B cell (primary cell): ENCODE measurements around the gene CCDC194. TPM values are rescaled to one million over a fixed set of nuclear protein-coding genes. Genes with fewer than 3 reads are reported as not detected.

ENCODE experiments used
- ATAC-seq: fragments of 200-7000 bp; cut with Tn5 transposase; one replicate; pipeline ENCODE4 v1.10.0; 2021; ENCODE audit warnings: low read depth, mild to moderate bottlenecking, moderate number of reproducible peaks, moderate library complexity
- CTCF ChIA-PET: fragments of 350-600 bp; sonication (Branson Sonifier 250); formaldehyde crosslinking; loops from one replicate; lab custom pipeline; 2021; ENCODE audit warnings: antibody characterized with exemption, inconsistent platforms; lab: Charles Lee
- POLR2A ChIA-PET: fragments of 350-600 bp; sonication (Branson Sonifier 250); formaldehyde crosslinking; loops from one replicate; lab custom pipeline; 2021; ENCODE audit warnings: antibody characterized with exemption; lab: Charles Lee
- DNase-seq: peaks from one replicate; pipeline ENCODE4 v3.0.0; 2013
- H2AFZ ChIP-seq: 2 replicates; pipeline ENCODE4 v1.6.1; 2012; ENCODE audit warnings: mild to moderate bottlenecking, low read depth, low read length; ENCODE audit not compliant: insufficient read depth, poor library complexity, severe bottlenecking
- H3K27ac ChIP-seq, 2 donors: 1 replicate in 1 of 2; 2 replicates in 1 of 2; pipeline ENCODE4 v1.5.1; 2012 to 2013; ENCODE audit warnings: low read length in 2 of 2, mild to moderate bottlenecking in 2 of 2, moderate library complexity in 1 of 2
- H3K27me3 ChIP-seq, 4 experiments: fragments of 200-600 bp in 1 of 4; sonication (generic) in 1 of 4; replicated peaks in 1 of 4; 1 replicate in 2 of 4; 2 replicates in 2 of 4; pipeline versions ENCODE4 v1.6.1 to v1.7.0; 2013 to 2016; ENCODE audit warnings: low read length in 3 of 4, mild to moderate bottlenecking in 2 of 4, mixed read lengths in 1 of 4, moderate library complexity in 1 of 4; ENCODE audit not compliant: insufficient read depth in 4 of 4, control insufficient read depth in 3 of 4; ENCODE audit errors: control extremely low read depth in 1 of 4
- H3K36me3 ChIP-seq, 2 experiments: replicated peaks in 1 of 2; 1 replicate in 1 of 2; 2 replicates in 1 of 2; pipeline versions ENCODE4 v1.6.1 to v1.7.1; 2013; ENCODE audit warnings: low read length in 1 of 2; ENCODE audit not compliant: insufficient read depth in 2 of 2, control insufficient read depth in 1 of 2; ENCODE audit errors: control extremely low read depth in 1 of 2, extremely low read depth in 1 of 2
- H3K4me1 ChIP-seq, 2 donors: fragments of 200-600 bp in 1 of 2; sonication (generic) in 1 of 2; 1 replicate in 1 of 2; 2 replicates in 1 of 2; pipeline versions ENCODE4 v1.5.1 to v1.6.1; 2013 to 2017; ENCODE audit warnings: low read length in 2 of 2; ENCODE audit not compliant: control insufficient read depth in 2 of 2, insufficient read depth in 2 of 2
- H3K4me2 ChIP-seq: replicated peaks from 2 replicates; pipeline ENCODE3; 2012; ENCODE audit warnings: mild to moderate bottlenecking, low read depth, low read length; ENCODE audit not compliant: poor library complexity, severe bottlenecking
- H3K4me3 ChIP-seq, 5 experiments: fragments of 200-600 bp in 1 of 5; sonication (generic) in 1 of 5; 1 replicate in 3 of 5; 2 replicates in 2 of 5; pipeline versions ENCODE4 v1.5.1 to v1.7.0; 2011 to 2016; ENCODE audit warnings: low read length in 4 of 5, mild to moderate bottlenecking in 4 of 5, low read depth in 2 of 5, control low read depth in 1 of 5, moderate library complexity in 1 of 5; ENCODE audit not compliant: insufficient read depth in 1 of 5; ENCODE audit errors: control extremely low read depth in 1 of 5, extremely low read depth in 1 of 5
- H3K79me2 ChIP-seq: fragments of 200-600 bp; sonication (generic); one replicate; pipeline ENCODE4 v1.6.0; 2016; ENCODE audit warnings: low read length; ENCODE audit not compliant: control insufficient read depth, insufficient read depth
- H3K9ac ChIP-seq: fragments of 200-600 bp; sonication (generic); 2 replicates; pipeline ENCODE4 v1.6.1; 2017; ENCODE audit warnings: mild to moderate bottlenecking, low read length, moderate library complexity
- H3K9me3 ChIP-seq, 3 donors: one replicate each; pipeline versions ENCODE4 v1.6.1 to v1.7.1; 2013; ENCODE audit warnings: low read length in 2 of 3; ENCODE audit not compliant: control insufficient read depth in 2 of 3, insufficient read depth in 1 of 3; ENCODE audit errors: control extremely low read depth in 1 of 3
- H4K20me1 ChIP-seq: 2 replicates; pipeline ENCODE4 v1.6.0; 2012; ENCODE audit warnings: mild to moderate bottlenecking, low read length; ENCODE audit not compliant: insufficient read depth, control insufficient read depth, poor library complexity, severe bottlenecking
- H3K27ac Mint-ChIP-seq: one replicate; pipeline ENCODE4 v1.8.0; 2021; ENCODE audit warnings: mixed read lengths
- H3K27me3 Mint-ChIP-seq: one replicate; pipeline ENCODE4 v1.8.0; 2021; ENCODE audit warnings: mixed read lengths
- H3K4me1 Mint-ChIP-seq: one replicate; pipeline ENCODE4 v1.8.0; 2021; ENCODE audit warnings: mixed read lengths
- H3K4me3 Mint-ChIP-seq: one replicate; pipeline ENCODE4 v1.8.0; 2021; ENCODE audit warnings: mixed read lengths
- H3K9me3 Mint-ChIP-seq: one replicate; pipeline ENCODE4 v1.8.0; 2022; ENCODE audit warnings: mixed read lengths; ENCODE audit not compliant: insufficient read depth
- EZH2 ChIP-seq: IDR thresholded peaks from 2 replicates; pipeline ENCODE4 v1.6.1; 2012; ENCODE audit warnings: borderline replicate concordance, low read depth, mild to moderate bottlenecking, moderate library complexity, low read length; ENCODE audit not compliant: insufficient read depth, poor library complexity, severe bottlenecking
- WGBS: methylation state at CpG from one replicate; pipeline ENCODE4 v1.1.5; 2013; ENCODE audit warnings: missing lambda C conversion rate; ENCODE audit not compliant: insufficient coverage; 5-methylcytosine and 5-hydroxymethylcytosine counted together
- intact Hi-C: fragments of 100-400 bp; cut with micrococcal nuclease; formaldehyde crosslinking; loops from one replicate; pipeline ENCODE4 v1.10.0; 2022
- polyA plus RNA-seq: library from polyadenylated mRNA; depleted of rRNA; stranded (reverse); fragments of >200 nt; gene quantifications from 2 replicates; pipeline ENCODE4 v1.2.3, GENCODE V29; 2012
- total RNA-seq, 2 donors: library from RNA; stranded (reverse); fragments of 120-200 nt in 1 of 2; gene quantifications; 1 replicate in 1 of 2; 2 replicates in 1 of 2; pipeline versions ENCODE4 v1.2.3 to v1.2.4, GENCODE V29; 2013 to 2022
- TF ChIP-seq, protein P1 (sequence below): fragments of 200-600 bp; IDR thresholded peaks from one replicate; pipeline ENCODE4 v1.8.0; 2022; ENCODE audit warnings: antibody characterized with exemption, mild to moderate bottlenecking

CCDC194 gene
- total and polyA plus RNA-seq, 2 donors (not counting 1 experiment from before 2014, with no cell fraction given): 1.4 to 3.4 TPM

- Histone ChIP-seq H3K4me3 (no peak overlapping the region), H3K4me1 (peaks cover 12 to 18% of the 10 kb centered on the region in 2 donors), H4K20me1 (no peaks in the 10 kb centered on the region), H3K9ac (no peak overlapping the region), H3K9me3 (no peaks in the 10 kb centered on the region), H3K79me2 (peaks cover 9% of the 10 kb centered on the region), H3K4me2 (no peak overlapping the region), H3K36me3 (no peaks in the 10 kb centered on the region), H3K27me3 (peaks cover 0 to 6% (median 0%) of the 10 kb centered on the region in 4 experiments), H3K27ac (no peak overlapping the region), H2AFZ (no peak overlapping the region)
- no peak for TF ChIP-seq EZH2
- TF ChIP-seq, protein P1, sequence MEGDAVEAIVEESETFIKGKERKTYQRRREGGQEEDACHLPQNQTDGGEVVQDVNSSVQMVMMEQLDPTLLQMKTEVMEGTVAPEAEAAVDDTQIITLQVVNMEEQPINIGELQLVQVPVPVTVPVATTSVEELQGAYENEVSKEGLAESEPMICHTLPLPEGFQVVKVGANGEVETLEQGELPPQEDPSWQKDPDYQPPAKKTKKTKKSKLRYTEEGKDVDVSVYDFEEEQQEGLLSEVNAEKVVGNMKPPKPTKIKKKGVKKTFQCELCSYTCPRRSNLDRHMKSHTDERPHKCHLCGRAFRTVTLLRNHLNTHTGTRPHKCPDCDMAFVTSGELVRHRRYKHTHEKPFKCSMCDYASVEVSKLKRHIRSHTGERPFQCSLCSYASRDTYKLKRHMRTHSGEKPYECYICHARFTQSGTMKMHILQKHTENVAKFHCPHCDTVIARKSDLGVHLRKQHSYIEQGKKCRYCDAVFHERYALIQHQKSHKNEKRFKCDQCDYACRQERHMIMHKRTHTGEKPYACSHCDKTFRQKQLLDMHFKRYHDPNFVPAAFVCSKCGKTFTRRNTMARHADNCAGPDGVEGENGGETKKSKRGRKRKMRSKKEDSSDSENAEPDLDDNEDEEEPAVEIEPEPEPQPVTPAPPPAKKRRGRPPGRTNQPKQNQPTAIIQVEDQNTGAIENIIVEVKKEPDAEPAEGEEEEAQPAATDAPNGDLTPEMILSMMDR: no peak
- Mint-ChIP-seq H3K4me1 (peaks cover 24% of the 10 kb centered on the region), H3K27me3 (peaks cover 3% of the 10 kb centered on the region), H3K4me3 (no peak overlapping the region), H3K27ac (no peak overlapping the region), H3K9me3 (no peaks in the 10 kb centered on the region)
- CTCF ChIA-PET: interaction anchor here (8.2 kb wide), 1 partner anchor 45 kb away, joined by 109 read pairs; no protein-coding TSS in a partner anchor
- ATAC-seq (no peak), DNase-seq (no peak)
- WGBS: 97% methylated on average over 3 of the region's 7 CpGs
- intact Hi-C loops: no loop called here
- POLR2A ChIA-PET: no interaction called here
Observed at GRCh38 chr19:17341845-17342244, 52.2 kb downstream of the CCDC194 start.

DNA sequence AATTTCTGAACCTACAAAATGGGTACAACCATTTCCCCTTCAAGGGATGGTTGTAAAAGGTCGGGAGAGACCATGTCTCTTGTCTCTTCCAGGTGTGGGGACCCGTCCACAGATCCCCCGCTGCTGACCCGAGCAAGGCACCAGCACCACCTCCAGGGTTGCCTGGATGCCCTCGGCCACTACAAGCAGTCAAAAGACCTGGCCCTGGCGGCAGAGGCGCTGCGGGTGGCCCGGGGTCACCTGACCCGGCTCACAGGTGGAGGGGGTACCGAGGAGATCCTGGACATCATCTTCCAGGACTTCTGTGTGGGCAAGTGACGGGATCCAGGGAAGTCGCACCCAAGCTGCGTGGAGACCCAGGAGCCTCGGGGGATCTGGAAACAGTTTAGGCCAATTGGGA is 52.6 kb downstream of the CCDC194 start:
- Mint-ChIP-seq H3K27ac (no peak overlapping the region), H3K4me1 (peaks cover 27% of the 10 kb centered on the region), H3K27me3 (peaks cover 2% of the 10 kb centered on the region), H3K9me3 (no peaks in the 10 kb centered on the region), H3K4me3 (no peak overlapping the region)
- intact Hi-C loops: no loop called here
- Histone ChIP-seq H3K4me1 (peaks cover 11 to 21% of the 10 kb centered on the region in 2 donors), H3K4me2 (no peak overlapping the region), H4K20me1 (no peaks in the 10 kb centered on the region), H3K36me3 (no peaks in the 10 kb centered on the region), H3K9ac (no peak overlapping the region), H3K27ac (no peak overlapping the region), H3K27me3 (peaks cover 0 to 3% (median 0%) of the 10 kb centered on the region in 4 experiments), H3K4me3 (no peak overlapping the region), H3K9me3 (no peaks in the 10 kb centered on the region), H2AFZ (no peak overlapping the region), H3K79me2 (peaks cover 9% of the 10 kb centered on the region)
- ChIA-PET CTCF (interaction anchor here (0.5 kb wide), 1 partner anchor 33 kb away, joined by 3 read pairs; no protein-coding TSS in a partner anchor), POLR2A (no interaction called here)
- TF ChIP-seq, protein P1: no peak
- TF ChIP-seq EZH2: no peak
- DNase-seq: no peak
- no peak for ATAC-seq
- 97% methylated on average over 15 of the region's 15 CpGs for WGBS
